GM21367 (cell line): ENCODE measurements around the gene NEUROG2.

Experiments used
- ATAC-seq: cut with Tn5 transposase; IDR thresholded peaks from one replicate; pipeline ENCODE4 v1.9.1; 2021; ENCODE audit not compliant: unreplicated experiment

The NEUROG2 gene

DNA sequence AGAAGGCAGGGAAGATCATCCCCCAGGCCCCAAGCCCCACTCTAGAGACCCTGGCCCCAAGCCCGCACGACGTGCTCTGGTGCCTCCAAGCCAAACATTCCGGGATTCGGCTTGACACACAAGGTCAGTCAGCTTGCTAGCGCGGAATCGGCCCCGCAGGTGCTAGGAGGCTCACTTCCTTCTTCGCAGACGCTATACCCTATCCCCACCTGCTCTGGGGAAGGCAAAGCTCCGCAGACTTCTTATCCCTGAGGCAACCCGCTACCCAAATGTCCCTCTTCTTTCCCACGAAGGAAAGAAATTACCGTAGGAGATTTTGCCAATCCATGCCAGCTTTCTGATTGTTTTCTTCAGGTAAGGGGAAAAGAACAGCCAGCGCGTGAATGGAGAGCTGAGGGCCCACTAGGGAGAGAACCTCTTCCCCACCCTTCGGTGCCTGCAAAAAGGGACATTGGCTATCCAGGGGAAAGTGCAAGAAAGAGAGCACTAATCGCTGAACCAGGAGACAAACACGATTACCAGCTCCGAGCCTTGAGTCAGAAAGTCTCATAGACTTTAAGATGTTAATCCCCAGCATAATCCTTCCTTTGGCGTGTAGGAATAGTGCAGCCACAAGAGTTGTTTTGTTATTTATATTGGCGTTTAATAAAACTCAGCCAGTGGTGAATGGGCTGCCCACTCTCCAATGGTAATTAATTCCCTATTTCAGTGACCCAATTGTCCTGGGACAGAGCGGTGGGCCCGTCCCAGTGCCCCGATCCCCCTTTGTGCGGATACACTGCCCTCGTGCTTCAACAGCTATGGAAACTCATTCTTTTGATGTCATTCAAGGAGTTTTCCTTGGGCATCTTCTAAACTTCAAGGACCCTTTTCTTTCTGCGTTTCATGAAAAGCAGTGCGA, 5.4 kb upstream of the NEUROG2 start:
- ATAC-seq = no peak

DNA sequence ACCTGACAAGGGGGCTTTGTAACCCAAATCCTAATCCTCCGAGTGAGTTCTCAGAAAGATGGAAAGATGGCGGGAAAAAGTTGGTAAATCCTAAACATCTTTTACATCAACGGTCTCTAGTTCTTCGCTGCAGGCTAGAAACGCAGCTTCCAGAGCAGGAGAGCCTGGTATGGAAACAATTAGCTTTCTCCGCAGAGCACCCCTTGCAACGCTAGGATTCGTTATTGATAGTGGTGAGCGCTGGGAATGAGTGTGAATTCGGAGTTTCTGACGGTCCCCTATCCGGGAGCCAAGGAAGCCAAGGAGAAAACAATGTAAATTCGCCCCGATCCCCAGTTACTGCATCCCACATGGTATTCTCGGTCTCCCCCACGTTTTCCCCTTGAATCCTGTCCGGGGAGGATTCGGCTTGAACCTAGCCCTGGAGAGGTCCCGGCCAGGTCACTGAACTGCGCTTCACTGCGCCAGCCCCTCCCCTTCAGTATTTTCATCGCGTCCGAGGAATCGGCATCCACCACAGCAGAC, 4.7 kb upstream of the NEUROG2 start:
- no peak for ATAC-seq

DNA sequence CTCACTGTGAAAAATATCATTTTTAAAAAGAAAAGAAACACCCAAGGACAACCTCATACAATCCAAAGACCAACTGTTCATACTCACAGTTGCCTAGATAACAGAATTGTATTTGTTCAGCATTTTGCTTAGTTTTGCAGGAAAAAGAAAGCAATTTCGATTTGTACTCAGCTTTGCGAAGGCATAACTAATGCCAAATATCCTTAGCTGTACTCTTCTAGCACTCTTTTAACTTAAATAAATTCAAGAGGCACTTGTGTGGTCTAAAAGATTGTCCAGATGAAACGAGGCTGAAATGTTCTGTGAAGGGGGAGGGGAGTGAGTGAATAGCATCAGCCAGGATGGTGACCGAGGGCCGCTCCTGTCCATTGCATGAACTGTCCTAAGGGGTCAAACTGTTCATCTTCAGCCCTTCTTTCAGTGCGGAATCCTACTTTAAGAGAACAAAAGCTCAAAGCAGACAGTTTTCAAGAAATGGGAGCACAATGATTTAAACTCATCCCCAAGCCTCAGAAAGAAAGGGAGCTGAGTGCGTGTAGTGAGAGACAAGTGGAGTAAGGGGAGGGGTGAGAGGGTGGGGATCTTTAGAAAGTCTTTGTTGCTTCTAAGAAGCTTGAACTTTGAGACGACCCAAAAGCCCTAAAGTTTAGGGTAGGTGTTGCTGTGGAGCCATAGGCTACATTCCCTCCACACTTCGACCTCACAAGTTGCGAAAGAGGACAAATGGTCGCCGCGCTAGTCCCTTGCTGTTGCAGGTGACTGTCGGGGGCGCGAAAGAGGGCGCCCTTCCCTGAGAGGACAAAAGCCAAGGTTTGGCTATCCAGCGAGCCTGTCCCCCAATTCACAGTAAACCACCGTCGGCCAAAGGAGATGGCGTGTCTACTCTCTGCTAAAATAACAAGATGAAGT, 4.0 kb upstream of the NEUROG2 start:
- ATAC-seq = no peak

DNA sequence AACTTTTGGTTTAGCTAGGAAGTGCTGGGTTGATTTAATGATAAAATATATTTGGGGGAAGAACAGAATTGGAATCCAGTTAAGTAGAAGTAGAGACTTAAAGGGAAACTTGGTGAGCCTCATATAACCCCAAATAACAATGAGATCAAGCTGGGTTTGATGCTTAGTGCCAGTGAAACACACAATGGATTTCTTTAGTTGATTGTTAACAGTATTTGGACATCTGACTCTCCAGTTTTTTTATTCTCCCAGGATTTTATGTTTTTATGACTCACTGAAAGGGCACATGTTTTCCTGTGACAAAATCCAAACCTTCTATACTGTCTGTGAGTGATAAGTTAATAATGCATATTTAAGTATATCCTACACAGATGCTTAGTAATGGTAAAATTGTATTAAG, 2.7 kb upstream of the NEUROG2 start:
- no peak for ATAC-seq

DNA sequence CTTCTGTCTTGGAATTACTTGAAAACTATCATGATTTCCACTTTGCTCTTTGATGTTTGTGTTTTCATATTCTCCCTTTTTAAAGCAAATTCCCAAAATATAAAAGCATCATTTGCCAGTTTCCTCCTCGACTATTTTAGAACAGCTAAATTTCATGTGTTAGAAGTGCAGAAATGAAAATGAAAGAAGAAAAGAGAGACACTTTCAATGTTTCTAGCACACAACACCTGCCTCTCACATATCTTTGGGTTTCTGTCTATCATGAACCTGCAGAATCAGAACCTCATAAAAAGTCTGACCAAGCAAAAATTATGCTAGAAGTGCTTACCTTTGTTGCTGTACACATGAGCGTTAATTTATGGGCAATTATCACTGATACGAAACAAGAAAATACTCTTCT, 1.9 kb upstream of the NEUROG2 start:
- no peak for ATAC-seq

DNA sequence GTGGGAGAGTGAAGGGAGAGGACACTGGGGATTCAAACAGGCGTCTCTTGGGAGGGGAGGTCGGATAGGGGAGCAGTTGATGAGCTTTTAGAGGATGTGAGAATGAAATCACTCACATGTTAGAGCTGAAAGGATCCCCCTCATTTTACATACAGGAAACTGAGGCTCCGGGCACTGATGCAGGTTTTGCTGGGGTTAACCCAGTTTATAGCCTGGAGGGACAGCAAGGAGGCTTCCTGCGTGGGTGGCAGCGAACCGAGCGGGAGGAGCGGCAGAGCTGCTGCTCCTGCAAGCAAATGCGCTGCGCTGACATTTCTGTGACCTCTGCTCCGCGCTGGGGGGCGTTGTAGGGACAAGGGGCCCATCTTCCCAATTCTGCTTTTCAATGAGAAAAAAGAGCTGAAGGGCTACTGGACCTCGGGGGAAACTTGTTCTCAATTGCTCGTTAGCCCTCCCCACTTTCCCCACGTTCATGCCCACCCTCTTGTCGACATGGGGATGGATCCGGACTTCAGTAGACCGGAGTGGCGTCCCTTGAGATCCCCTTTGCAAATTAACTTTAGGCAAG, 1.2 kb upstream of the NEUROG2 start:
- ATAC-seq = peak; percentile 21

DNA sequence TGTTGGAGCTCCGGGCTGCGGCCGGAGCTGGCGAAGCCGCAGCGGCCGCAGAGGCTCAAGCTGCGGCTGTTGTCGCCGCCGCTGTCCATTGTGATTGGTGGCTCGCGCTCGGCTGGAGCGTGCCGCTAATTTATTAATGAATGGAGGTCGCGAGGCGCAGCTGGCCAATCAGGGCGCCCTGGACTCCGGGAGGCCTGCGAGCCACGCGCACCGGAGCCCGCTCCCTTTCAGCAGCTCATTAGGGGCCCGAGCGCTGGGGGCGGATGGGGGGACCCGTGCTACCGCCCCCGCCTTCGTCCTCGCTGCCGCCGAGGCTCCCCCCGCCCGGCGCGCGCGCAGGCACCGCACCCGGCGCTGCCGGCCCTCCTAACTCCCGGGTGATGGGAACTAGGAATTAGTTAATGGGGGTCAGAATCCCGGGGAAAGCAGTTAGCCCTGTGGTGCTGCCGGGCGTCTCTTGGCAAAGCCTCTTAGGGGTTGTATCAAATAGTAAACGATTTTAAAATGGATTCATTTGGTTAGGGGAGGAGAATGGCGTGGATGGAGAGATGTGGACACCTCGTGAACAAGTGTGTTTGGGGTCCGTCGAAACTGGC, 589 bp upstream of the NEUROG2 start:
- peak; percentile 19 for ATAC-seq

DNA sequence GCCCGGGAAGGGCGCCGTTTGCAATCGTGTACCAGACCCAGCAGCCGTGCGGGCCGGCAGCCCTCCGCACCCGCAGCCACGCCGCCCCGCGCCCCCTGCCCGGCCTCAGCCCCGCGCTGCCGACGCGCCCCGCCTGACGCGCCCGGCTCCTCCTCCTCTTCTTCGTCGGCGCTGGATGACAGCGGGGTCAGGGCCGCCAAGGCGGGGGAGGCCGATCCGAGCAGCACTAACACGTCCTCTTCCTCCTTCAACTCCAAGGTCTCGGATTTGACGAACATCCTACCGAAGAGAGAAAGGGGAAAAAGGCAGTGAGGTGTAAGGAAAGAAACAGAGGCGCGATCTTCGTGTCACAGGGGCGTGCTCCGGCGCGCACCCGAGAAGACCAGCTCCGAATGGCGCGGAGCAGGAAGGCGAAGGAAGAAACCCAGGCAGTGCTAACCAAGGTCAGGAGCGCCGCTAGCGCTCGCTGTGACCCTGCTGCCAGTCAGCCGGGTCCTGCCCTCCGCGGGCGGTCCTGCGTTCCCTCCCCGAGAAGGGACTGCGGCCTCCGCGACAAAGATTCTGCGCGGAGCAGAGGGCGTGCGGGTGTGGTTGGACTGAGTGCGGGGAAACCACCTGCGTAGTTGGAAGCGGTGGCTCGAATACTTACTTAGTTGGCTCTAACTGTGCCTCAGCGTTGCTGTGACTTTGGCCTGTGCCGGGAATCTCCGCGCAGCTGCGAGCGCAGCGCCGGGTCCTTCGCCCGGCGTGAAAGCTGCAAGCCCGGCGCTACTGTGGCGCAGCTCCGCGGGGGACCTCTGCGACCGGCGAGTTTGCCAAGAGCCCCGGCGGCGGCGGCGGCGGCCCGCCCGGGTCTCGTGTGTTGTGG, 548 bp downstream of the NEUROG2 start:
- peak; percentile 38 for ATAC-seq

DNA sequence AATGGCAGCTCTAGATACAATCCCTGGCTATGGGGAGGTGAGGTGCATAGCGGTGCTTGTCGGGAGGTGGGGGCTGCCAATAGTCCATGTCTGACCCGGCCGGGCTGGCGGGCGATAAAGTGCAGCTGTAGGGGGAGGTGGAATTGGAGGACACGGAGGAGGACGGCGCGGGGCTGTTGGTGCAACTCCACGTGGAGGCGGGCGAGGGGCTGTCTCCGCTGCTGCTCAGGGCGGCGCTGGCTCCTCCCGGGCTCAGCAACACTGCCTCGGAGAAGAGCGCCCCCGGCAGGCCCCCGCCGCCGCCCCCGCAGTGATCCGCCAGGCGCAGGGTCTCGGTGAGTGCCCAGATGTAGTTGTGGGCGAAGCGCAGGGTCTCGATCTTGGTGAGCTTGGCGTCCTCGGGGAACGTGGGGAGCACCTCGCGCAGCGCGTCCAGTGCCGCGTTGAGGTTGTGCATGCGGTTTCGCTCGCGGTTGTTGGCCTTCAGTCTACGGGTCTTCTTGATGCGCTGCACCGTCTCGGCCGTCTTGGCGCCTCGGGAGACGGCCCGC, 1.3 kb downstream of the NEUROG2 start:
- ATAC-seq = peak; percentile 6

DNA sequence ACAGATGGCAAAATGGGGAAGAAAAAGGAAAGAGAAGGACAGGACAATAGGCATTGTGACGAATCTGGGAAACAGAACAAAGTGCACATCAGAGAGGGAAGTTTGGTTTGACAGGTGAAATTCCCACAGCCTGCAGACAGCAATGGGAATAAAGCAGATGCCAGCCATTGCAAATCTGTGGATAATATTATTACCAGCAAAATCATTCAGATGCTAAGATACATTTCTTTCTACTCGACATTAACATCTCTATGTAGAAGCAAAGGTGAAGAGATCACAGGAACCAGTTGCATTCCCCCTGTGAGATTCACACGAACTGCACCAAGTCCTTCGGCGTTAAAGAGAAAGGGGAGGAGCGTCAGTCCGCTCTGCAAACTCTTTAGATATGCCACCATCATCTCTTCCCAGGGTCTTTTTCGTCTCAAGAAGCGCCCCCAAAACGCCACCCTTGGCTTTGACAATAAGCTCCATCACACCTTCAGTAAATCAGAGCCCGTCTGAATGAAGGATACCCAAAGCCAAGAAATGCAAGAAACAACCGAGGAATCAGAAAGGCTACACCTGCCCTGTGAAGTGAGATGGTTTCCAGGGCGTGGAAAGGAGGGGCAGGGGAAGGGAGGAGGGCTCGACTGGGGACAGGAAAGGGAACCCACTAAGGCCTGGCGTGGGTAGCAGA, 1.9 kb downstream of the NEUROG2 start:
- no peak for ATAC-seq

DNA sequence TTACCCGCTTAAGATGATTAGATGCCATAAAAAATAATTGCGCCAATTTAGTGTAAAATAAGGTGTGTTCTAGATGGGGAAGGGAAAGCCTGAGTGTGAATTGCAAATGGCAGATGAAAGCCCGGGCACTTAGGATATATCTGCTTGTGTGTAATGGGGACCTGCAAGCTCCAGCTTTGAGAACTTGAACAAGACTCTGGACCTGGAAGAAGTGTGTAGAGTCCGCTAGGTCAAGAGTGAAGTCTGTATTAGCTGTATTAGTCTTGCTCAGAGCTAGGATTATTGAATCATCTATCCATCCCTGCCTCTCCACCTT, 4.2 kb downstream of the NEUROG2 start:
- no peak for ATAC-seq

DNA sequence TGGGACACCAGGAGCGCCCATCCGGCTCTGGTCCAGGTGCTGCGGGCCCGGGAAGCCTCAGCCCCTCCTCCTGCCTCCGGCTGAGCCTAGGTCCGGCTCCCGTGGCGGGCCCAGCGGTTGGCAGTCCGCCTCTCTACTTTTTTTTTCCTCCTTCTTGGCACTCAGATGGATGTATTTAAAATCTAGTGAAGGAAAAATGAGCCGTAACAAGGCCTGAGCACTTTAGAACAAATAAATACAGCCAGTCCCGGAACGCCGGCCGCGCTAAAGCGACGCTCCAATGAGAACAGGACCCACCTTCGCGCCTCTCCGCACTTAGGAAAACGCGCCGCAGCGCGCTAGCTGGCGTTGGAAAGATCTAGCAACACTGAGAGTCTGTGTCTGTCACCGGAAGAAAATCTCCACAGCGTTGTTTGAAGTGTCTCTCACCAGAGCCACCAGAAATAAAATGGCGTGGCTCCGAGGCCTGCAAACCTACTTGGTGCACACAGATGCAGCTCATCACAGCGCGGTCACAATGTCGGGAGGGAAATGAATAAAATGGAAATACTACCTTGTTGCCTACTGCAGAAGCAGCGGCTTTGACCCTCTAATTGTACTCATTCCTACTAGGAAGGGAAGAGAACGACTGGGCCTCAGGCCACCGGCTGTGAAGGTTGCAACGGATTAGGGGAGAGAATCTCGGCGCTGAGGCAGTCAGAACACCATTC, 4.7 kb downstream of the NEUROG2 start:
- no peak for ATAC-seq

DNA sequence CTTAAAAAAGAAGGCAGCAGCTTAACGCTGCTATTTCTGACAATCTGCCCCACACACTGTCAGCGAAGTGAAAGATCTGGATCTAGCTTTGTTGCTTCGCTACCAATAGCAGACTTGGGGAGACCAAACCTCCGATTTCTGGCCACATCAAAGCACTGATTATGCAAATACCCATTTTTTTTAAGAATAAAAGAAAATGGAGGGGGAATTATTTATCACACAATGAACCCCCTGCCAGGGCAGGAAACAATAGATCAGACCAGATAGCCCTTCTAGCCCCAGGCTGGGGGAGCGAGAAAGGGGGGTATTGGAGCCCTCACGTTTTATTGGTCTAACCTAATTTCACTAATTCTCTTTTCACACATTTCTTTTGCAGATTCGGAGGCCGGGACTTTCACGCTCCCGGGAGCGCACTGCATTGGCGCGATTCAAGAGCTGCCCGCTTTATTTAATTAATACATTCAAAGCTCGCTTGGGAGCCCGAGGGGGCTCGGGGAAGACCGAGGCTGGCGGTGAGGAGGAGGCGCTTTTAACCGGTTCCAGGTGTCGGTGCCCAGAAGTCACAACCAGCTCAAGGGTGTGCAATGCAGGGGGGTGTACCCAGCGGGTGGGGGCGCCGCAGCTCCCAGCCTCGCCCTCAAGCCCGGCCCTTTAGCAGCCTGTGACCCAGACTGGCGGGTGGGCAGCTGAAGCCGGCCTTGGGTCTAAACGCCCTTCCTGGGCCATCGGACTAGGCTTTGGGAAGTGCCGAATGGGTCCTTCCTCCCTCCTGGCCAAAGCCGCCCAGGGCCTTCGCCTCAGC, 5.5 kb downstream of the NEUROG2 start:
- no peak for ATAC-seq

DNA sequence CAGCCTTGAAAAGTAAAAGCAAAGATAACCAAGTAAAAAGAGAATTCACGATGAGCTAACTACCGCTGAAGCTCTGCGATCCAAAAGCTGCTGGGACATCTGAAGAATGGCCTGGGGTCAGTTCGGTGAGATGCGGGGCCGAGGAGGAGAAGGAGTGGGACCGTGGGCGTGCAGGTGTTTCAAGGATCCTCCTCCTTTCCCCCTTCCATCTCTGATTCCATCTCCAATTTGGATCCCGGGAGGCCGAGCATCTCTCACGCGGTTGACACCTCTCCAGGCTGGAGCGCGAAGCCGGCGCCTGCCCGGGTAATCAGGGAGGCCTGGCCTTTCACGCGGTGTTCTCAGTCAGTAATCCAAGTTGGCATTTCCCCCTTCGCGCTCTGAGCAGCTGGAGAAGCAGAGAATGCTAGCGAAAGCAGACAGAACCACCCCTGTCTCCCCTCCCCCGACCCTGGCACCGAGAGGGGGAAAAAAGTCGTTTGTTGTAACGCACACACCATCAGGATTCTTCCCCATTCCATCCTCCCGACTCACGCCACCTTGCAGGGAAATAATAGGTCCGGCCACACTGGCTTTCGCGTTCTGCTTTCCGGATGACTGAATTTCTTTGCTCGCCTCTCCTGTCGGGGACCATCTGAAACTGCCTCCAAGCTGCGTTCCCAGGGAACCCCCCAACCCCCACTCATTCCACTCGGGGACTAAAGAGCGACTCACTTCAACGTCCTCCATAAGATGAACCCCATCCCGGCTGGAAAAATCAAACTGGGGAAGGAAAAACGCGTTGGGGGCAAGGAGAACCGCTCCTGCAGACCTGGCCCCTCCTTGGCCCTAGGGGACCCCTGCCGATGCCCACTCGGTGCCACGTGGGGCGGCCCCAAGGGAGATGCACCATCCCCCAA, 6.5 kb downstream of the NEUROG2 start:
- no peak for ATAC-seq

DNA sequence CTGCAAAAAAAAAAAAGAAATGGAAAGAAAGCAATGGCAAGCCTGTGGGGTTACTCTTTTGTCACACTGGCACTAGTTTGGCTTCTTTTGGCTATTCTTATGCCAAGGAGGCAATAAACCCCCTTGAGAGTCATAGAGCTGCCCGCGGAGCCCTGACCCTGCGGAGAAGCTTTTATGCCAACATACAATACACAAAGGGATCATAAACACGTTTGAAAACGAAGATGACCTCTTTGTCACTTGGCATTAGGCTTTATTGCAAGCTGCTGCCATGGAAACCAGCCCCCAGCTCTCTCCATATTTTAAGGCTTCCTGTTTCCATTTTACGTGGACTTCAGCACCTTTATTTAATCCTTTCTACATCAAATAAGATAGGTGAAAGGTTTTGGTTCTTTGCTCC, 7.6 kb downstream of the NEUROG2 start:
- ATAC-seq = no peak

DNA sequence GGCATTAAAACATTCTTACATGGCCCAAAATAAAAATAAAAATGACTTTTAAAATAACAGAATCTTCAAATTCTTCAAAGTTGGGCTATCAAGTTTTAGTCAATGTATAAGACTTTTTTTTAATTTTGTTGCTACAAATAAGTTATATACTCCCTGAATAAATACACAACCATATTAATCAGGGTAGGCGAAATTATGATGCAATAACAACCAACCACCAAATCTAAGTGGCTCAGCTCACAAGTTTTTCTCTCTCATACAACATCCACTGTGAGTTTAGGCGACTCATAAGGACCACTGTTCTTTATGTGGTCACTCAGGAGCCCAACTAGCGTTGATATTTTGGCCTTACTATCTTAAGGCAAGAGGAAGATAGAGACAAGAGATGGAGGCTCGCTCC, 11.2 kb downstream of the NEUROG2 start:
- ATAC-seq = no peak

DNA sequence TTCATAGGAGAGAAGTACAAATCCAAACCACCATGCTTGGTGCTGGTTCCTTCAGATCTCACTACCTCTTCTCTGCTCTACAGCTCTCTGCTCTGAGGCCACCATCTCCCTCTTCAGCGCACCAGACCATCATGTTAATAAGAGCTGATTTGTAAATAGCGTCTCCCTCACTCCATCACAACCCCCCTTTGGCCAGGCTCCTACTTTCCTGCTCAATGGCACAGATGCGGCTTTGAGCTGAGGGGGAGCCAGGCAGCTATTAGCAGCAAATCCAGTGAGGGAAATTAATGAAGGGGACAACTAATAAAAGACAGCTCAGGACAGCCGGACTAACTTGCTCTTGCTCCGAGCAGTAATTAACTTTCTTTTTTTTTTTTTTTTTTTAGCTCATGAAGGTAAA, 13.1 kb downstream of the NEUROG2 start:
- ATAC-seq = no peak
